HG02763 (cell line): ENCODE measurements around the gene SEPTIN12.
"Not testable (repeated sequence)": the region's sequence is repeated elsewhere in the genome, so short reads cannot be mapped to it uniquely, and the experiment has no call there.

Source experiments
- ATAC-seq: cut with Tn5 transposase; IDR thresholded peaks from one replicate; pipeline ENCODE4 v1.9.1; 2021; ENCODE audit warnings: mild to moderate bottlenecking, moderate library complexity; ENCODE audit not compliant: unreplicated experiment

SEPTIN12 gene

DNA sequence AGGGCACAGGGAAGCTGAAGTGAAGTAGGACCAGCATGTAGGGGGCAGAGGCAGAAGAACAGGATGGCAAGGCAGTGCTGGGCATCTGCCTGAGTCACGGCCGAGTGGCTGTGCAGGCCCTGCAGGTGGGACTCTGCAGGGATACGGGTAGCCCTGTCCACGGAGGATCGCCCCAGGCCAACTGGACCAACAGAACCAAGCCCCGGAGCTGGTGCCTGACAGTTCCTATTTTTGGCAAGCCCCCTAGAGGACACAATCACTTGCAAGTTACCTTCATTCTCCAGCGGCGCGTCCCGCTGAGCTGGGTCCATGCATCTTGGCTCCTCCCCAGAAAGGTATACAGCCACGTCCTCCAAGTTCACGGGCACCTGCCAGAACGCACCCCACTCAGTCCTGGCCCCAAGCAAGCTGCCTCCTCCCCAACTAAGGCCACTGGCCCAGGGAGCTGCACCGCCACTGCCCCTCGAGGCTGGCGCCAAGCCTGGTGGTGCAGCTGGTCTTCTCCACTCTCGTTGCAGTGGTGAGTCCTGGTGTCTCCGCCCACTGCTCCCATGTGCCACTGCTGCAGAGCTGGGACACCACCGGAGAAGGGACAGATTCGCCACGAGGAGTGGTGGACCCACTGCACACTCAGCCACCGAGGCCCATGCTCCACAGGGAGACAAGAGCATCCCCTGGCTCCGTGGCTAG, 27.8 kb downstream of the SEPTIN12 start:
- ATAC-seq, result no peak

DNA sequence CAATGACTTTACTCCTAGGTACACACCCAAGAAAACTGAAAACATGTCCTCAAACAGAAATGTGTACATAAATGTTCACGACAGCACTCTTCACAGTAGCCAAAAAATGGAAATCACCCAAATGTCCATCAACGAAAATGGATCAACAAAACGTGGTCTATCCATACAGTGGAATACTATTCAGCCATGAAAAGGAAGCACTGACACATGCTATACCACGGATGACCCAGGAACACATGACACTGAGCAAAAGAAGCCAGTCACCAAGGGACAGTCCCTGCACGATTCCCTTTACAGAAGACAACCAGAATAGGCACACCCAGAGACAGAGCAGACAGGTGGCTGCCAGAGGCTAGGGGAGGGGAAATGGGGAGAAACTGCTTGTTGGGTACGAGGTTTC, 32.5 kb downstream of the SEPTIN12 start:
- no peak for ATAC-seq

DNA sequence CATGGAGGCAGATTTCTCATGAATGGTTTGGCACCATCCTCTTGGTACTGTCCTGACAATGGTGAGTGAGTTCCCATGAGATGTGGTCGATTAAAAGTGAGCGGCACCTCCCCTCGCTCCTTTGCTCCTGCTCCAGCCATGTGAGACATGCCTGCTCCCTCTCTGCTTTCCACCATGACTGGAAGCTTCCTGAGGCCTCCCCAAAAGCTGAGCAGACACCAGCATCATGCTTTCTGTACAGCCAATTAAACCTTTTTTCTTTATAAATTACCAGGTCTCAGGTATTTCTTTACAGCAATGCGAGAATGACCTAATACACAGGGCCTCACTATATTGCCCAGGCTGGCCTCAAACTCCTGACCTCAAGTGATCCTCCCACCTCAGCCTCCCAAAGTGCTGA, 33.3 kb downstream of the SEPTIN12 start:
- no peak for ATAC-seq

DNA sequence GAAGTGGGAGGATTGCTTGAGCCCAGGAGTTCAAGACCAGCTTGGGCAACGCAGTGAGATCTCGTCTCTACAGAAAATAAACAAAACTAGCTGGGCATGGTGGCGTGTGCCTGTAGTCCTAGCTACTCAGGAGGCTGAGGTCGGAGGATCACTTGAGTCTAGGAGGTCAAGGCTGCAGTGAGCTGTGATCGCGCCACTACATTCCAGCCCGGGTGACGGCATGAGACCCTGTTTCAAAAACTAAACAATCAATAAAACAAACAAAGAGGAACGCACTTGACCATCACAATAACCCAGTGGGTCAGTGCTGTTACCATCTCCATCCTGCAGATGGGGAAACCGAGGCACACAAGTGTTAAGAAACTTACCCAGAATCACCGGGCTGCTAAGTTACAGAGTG, 34.9 kb downstream of the SEPTIN12 start:
- ATAC-seq, result no peak

DNA sequence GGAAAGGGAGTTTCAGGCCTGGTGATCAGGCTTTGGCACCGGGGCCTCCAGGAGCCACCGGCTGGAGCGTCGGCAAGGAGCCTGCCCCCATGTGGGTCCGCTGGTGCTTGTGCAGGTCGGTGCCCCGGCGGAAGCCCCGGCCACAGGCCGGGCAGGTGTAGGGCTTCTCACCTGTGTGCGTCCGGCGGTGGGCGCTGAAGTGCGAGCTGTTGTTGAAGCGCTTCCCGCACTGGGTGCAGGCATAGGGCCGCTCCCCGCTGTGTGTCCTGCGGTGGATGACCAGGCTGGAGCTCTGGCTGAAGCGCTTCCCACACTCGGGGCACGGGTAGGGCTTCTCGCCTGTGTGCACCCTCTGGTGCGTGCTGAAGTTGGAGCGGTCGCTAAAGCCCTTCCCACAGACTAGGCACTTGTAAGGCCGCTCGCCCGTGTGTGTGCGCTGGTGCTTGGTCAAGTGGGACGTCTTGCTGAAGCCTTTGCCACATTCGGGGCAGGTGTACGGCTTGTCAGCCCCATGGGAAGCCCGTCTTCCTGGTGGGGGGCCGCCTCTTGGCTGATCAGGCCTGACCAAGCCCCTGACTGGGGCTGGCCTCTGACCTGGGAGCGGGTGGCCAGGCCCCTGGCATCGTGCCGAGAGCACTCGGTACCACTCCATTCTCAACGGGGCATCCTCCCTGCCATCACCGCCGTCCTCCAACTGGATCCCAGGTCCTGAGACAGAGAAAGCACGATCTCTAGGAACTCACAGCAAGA, 35.6 kb downstream of the SEPTIN12 start:
- no peak for ATAC-seq

DNA sequence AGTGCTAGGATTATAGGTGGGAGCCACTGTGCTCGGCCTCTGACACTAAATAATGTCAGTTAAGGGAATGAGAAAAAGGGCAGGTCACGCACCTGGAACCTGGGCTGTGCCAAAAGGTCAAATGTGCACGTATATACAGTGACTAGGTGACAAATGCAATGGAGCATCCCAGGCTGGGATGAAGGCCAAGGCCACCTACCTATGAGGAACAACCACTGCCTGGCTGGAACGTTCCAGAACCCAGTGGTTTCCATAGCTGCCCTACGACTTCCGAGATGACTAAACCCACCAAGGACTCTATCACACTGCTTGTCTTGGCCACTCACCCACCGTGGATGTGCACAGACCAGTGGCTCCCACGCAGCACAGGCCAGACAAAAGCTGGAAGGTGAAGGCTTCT, 37.2 kb downstream of the SEPTIN12 start:
- no peak for ATAC-seq

DNA sequence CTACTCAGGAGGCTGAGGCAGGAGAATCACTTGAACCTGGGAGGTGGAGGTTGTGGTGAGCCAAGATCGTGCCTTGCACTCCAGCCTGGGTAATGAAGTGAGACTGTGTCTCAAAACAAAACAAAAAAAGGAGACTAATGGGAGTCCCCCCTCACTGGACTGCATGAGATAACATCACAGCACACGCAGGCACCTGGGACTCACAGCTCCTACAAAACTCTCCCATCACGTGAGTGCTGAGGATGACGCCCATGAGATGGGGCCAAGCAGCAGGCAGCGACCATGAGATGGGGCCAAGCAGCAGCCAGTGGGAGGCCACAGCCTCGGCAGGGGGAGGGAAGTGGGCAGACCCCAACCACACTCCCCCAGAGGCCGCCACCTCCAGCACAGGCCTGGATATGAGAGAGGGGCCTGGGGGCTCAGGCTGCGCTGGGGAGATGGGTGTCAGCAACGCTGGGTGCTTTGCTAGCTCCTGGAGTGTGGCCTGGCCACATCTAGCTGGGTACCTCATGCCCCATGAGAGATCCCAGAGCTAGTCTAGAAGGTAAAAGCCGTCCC, 38.4 kb downstream of the SEPTIN12 start:
- ATAC-seq, result no peak

DNA sequence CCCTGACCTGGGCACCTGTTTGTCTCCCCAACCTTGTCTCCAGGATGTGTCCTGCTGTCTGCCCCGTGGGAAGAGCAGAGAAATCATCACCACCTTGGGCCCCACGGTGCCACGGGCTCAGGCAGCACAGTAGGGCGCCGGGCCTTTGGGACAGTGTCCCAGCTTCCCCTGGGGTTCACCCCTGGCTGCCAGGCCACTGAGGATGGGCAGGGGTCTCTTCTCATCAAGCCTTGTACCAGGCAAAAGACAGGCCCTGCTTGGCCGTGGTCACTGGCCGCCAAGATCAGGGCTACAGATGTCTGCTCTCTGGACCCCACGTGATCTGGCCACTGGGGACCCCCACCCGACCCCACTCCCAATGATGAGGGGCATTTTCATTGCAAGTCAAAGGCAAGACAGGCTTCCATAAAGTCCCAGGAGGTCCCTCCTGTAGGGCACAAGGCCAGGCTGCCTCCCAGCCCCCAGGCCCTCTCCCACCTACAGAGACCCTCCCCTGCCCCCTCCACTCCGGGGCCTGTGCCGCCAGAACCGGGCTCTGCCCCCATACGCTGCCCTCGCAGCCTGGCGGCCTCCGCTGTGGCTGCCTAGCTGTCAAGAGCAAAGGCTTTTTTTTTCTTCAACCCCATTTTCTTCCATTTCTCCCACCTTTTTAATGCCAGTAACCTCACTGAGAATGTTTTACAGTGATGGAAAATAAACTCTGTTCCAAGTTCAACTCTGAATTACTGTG, 39.3 kb downstream of the SEPTIN12 start:
- ATAC-seq, result no peak

DNA sequence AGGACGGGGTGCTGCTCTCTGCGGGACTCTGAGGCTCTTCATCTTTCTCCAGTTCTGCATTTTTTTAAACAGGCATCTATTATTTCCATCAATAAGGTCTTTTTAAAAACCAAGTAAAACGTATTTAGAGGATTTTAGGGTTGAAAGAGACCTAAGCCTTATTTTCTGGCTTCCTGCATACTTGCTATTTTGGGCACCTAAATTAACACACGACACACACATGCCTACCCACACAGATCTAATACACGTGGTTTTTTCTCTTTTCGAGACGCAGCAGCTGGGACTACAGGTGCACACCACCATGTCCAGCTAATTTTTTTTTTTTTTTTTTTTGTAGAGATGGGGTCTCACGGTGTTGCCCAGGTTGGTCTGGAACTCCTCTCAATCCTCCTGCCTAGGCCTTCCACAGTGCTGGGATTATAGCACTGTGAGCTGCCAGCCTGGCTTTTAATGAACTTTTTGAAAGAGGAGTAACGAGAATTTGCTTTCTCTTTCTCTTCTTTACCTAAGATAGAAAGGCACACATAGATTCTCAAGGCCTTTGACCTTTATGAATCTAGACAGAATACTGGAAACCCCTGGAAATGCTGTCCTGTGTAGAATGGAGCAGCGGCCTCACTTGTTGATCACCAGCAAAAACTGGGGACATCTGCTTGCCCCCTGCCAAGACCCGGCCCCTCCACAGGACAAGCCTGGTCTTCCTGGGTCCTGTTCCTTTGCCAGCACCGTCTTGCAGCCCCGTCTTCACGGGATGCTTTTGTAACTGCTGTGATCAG, 40.1 kb downstream of the SEPTIN12 start:
- ATAC-seq, result no peak

DNA sequence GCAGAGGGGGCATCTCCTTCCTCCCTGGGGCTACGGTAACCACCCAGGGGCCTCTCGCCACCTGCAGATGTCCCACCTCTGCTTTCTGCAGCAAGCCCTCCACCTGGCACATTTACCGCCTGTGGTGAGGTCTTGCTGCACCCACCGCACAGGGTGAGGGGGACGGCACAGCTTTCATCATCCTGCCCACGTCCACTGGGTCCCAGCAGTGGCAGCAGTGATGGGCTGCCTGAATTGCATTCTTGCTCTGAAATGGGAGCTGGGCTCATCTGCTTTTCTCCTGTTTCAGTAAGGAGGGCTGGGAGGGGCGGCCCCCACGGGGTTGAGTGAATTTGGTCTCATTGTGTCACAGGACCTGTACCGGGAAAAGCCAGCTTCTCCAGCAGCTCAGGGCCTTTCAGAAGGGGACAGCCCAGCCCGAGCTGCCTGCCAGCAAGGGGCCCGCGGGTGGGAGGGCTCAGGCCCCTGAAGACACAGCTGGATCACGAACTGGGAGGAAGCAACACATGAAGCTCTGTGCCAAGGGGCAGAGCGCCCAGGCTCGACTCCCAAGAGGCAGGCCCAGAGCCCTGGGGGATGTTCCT, 41.1 kb downstream of the SEPTIN12 start:
- no peak for ATAC-seq

DNA sequence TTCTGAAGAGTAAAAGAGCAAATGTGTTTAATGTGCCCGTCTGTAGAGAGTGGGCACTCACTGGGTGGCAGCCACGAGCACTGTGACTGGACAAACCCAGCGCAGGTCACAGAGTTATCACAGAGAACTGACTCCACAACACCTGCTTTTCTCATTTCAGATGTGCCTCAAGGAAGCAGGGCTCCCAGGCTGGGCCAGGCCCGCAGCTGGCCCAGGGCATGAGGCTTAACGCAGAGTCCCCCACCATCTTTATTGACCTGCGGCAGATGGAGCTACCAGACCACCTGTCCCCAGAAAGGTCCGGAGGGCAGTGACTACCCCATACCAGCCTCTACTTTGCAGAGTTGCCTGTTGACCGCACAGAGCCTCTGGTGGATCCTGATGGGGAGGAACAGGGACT, 41.9 kb downstream of the SEPTIN12 start:
- ATAC-seq, result no peak

DNA sequence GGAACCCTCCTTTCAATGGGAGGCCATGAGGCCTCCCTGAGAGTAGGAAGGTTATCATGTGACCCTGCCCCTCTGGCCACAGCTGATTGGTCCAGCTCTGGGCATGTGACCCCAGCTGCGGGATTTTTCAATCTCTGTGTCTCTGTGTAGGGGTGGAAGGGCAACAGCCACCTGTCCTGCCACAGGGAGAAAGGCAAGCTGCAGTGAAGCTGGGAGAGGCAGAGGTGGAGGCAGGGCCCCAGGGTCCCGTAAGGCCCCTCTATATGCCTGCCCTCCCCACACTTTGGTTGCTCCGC, 42.9 kb downstream of the SEPTIN12 start:
- no peak for ATAC-seq

DNA sequence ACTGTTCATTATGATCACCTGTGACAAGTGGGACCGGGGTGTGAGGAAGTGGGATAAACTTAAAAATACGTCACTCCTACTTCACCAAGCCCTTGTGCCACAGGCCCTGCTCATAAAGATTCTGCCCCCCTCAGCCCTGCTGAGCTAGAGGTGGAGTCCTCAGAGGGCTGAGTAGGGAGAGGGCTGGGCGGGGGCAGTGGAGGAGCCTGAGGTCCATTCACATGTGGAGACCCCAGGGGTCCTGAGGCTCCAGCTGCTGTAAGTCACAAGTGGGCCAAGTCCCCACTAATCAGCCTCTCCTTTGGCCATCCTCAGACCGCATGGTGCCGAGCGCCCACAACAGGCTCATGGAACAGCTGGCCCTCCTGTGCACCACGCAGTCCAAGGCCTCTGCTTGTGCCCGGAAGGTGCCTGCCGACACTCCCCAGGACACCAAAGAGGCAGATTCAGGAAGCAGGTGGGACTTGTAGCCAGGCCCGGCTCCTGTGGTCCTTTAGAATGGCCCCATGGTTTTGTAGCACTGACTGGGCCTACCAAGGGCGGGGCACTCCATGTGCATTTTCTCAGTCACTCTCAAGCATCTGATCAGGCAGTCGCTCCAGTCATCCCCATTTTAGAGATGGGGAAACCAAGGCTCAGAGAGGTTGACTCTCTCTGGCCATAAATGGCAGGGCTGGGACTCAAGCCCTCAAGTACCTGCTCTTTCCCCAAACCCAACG, 43.4 kb downstream of the SEPTIN12 start:
- ATAC-seq, result no peak

DNA sequence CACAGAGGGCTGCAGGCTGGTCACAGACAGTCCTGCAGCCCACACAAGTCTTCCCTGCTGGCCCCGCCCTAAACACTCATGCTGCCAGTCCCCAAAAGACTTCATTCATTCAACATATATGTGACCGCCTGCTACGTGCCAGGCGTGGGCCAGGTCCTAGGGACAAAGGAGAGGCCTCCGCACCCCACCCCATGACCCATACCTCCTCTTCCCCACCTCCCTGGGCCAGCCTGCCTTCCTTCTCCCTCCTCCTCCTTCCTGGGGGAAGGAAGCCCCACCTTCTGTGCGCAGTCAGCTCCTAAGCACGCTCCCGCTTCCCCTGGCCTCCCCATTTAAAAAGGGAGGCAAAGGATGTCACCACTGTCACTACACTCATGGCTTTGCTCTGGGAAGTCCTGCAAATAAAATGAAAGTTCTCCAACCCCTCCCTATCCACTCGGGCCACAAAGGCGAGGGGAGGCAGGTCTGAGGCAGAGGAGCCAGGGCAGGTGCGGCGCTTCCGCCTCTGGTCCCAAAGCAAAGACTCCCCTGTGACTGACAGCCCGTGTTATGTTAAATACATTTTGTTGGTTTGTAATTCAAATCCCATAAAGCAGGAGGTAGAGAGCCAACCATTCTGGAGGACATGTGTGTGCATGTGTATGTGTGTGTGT, 44.8 kb downstream of the SEPTIN12 start:
- ATAC-seq, result no peak

DNA sequence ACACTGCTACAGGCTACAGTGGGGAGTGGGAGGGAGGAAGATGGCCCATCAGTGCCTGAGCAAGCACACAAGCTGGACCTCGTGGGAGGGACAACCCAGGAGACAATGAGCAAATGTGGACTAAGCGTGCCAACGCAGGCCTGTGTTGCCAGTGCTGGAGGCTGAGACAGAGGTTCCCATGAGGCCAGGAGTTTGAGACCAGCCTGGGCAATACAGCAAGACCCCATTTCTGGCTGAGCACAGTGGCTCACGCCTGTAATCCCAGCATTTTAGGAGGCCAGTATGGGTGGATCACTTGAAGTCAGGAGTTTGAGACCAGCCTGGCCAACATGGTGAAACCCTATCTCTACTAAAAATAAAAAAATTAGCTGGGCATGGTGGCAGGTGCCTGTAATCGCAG, 49.8 kb downstream of the SEPTIN12 start:
- not testable (repeated sequence) for ATAC-seq

DNA sequence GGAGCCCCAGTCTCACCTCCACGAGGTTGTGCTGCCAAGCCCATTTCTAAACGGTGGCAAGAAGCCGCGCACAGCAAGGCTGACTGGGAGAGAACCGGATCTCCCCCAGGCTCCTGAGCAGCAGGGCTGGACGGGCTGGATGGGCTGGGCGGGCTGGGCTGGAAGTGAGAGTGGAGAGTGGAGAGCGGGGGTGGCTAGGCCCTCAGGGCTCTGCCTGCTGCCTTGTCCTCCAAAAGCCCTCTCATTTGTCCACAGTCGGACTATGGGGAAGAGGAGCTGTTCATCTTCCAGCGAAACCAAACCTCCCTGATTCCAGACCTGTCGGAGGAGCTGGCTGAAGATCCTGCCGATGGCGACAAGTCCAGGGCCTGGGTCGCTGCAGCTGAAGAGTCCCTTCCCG, 50.6 kb downstream of the SEPTIN12 start:
- ATAC-seq, result no peak

DNA sequence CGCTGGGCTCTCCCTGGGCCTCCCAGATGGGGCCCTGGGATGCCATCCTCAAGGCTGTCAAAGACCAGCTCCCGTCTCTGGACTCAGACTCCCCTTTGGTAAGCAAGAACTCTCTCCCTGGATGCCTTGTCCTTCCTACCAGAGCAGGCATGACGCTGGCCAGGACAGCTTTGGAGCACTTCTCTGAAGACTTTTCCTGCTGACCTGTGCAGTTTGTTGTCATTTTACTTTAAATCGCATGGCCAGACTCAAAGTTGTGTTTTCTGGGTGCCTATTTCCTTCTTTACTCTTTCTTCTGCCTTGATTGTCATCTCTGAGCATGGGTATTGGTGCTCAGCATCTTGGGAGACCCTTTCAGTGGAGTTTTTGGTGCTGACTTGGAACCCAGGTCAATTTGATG, 51.6 kb downstream of the SEPTIN12 start:
- ATAC-seq, result no peak

DNA sequence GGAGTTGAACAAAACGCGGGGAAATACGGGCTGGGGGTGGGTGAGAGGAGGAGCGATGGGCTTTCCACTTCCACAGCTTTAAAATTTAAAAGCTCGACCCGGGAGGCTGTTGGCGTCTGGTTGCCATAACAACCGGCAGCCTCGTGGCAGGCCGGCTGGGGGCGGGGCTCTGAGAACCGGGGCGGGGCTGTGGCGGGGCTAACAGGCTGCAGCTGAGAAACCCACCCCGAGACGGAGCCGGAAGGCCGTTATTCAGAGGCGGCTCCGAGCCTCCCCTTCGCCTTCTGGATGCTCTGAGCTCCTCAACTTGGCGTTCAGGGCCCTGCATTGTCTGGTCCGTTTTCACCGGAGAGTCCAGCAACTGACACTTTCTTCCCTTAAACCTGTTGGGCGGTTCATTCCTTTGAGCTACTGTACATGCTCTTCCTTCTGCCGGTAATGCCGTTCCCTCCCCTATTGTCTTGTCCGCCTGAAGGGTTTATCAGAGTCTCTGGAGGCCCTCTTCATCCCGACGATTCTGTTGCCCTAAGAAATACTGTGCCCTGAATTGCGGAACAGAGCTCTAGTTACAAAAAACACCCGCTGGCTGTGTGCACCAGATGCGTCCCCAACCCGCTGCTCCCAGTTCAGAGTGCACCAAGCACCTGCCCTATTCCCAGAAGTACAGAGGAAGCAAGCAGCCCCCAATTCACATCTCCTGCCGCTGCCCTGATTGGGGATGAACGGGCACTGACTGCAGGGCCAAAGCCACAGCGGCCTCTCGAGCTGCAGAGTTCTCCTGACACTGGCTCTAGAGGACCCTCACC, 53.2 kb downstream of the SEPTIN12 start:
- peak; percentile 49 for ATAC-seq
